ENCODE data around the gene LYPD6B. TPM values are rescaled to one million over a fixed set of nuclear protein-coding genes. Genes with fewer than 3 reads are reported as not detected.

LYPD6B gene
- polyA plus RNA-seq, 3 donors = not detected

DNA sequence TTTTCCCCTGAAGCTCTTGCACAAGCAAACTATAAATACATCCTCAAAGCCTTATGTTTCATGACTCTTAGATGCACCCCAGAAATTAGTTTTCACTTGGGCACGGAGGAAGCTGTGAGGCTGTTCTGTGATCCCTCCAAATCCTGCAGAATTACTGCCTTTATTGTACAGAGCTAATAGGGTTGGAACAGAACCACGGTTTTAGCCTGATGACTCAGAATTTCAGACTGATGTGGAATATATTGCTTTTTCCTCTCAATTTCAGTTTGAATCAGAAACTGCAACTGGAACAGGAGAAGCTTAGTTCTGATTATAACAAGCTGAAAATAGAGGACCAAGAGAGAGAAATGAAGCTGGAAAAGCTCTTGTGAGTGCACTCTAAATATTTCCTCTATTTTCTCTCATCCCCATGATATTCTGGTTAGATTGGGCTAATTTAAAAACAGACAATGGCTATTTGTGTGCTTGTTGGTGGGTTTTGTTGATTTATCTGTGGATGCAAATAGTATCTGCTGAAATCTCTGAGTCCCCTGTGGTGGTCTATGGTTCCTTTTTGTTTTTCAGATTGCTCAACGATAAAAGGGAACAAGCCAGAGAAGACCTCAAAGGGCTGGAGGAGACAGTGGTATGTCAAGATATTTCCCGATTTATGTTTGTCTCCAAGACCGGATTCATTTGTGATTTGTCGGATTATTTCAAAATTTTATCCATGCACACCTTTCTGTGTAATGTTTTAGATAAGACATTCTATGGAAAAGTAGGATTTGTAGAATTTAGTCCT is 38.2 kb upstream of the LYPD6B start:
- Mint-ChIP-seq H3K4me1 (peaks cover 5% of the 10 kb centered on the region), H3K9me3 (no peaks in the 10 kb centered on the region), H3K27ac (no peak overlapping the region), H3K27me3 (ENCODE audit: low read depth in 3 of 3) (peaks cover 1 to 17% (median 4%) of the 10 kb centered on the region in 3 donors), H3K4me3 (no peak overlapping the region), H3K36me3 (no peaks in the 10 kb centered on the region)
- WGBS (ENCODE audit: insufficient coverage) = 17% methylated on average over 1 of the region's 6 CpGs
- intact Hi-C loops (cut with micrococcal nuclease) = no loop called here
- H4K20me1 ChIP-seq (ENCODE audit: insufficient read depth, low read length) = no peaks in the 10 kb centered on the region
- no peak overlapping the region for H3K27ac ChIP-seq (ENCODE audit: low read depth in 1 of 2, low read length in 2 of 2)
- no peak overlapping the region for H3K4me3 ChIP-seq (replicated peaks in 1 of 3; ENCODE audit: low read depth in 2 of 3, low read length in 3 of 3)
- H2AFZ ChIP-seq (ENCODE audit: insufficient read depth, low read depth, low read length, poor library complexity, severe bottlenecking) = no peak overlapping the region
- H3K4me2 ChIP-seq (replicated peaks; ENCODE audit: extremely low read depth, low read length, poor library complexity, severe bottlenecking) = no peak overlapping the region
- no peaks in the 10 kb centered on the region for H3K4me1 ChIP-seq (ENCODE audit: control insufficient read depth in 1 of 2, insufficient read depth in 2 of 2, low read length in 2 of 2)
- no peak for DNase-seq
- no peaks in the 10 kb centered on the region for H3K9me3 ChIP-seq (replicated peaks in 1 of 2; ENCODE audit: control insufficient read depth in 1 of 2, insufficient read depth in 1 of 2, low read length in 2 of 2)
- no peaks in the 10 kb centered on the region for H3K79me2 ChIP-seq (ENCODE audit: insufficient read depth, low read length)
- no peak overlapping the region for H3K9ac ChIP-seq (ENCODE audit: insufficient read depth, low read length, poor library complexity, severe bottlenecking)
- H3K36me3 ChIP-seq (replicated peaks in 1 of 2; ENCODE audit: control insufficient read depth in 1 of 2, insufficient read depth in 2 of 2, low read length in 2 of 2) = no peaks in the 10 kb centered on the region
- no peaks in the 10 kb centered on the region for H3K27me3 ChIP-seq (ENCODE audit: control insufficient read depth in 2 of 2, insufficient read depth in 2 of 2, low read length in 2 of 2)
- TF ChIP-seq, protein P1, sequence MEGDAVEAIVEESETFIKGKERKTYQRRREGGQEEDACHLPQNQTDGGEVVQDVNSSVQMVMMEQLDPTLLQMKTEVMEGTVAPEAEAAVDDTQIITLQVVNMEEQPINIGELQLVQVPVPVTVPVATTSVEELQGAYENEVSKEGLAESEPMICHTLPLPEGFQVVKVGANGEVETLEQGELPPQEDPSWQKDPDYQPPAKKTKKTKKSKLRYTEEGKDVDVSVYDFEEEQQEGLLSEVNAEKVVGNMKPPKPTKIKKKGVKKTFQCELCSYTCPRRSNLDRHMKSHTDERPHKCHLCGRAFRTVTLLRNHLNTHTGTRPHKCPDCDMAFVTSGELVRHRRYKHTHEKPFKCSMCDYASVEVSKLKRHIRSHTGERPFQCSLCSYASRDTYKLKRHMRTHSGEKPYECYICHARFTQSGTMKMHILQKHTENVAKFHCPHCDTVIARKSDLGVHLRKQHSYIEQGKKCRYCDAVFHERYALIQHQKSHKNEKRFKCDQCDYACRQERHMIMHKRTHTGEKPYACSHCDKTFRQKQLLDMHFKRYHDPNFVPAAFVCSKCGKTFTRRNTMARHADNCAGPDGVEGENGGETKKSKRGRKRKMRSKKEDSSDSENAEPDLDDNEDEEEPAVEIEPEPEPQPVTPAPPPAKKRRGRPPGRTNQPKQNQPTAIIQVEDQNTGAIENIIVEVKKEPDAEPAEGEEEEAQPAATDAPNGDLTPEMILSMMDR (IDR thresholded peaks at IDR 0.05) = no peak

DNA sequence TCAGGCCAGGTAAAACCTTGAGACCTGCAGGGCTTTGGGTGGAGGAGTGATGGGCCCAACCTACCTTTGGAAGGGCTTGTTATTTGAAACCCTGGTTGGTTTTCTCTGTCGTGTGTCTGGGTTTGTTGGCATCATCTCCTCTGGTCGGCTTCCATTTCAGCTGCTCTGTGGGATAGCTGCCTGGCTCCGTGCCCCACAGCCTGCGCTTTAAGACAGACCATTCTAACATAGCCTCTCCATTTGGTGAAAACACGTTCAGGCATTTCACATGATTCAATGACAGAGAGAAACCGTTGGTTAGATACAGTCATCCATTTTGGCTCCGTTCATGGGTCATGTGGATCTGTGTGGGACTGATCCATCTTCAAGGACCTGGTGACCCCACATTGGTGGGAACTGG is 37.0 kb upstream of the LYPD6B start:
- Histone ChIP-seq H3K4me2 (replicated peaks; ENCODE audit: extremely low read depth, low read length, poor library complexity, severe bottlenecking) (no peak overlapping the region), H3K79me2 (ENCODE audit: insufficient read depth, low read length) (no peaks in the 10 kb centered on the region), H2AFZ (ENCODE audit: insufficient read depth, low read depth, low read length, poor library complexity, severe bottlenecking) (no peak overlapping the region), H3K4me3 (replicated peaks in 1 of 3; ENCODE audit: low read depth in 2 of 3, low read length in 3 of 3) (no peak overlapping the region), H3K4me1 (ENCODE audit: control insufficient read depth in 1 of 2, insufficient read depth in 2 of 2, low read length in 2 of 2) (no peaks in the 10 kb centered on the region), H4K20me1 (ENCODE audit: insufficient read depth, low read length) (no peaks in the 10 kb centered on the region), H3K36me3 (replicated peaks in 1 of 2; ENCODE audit: control insufficient read depth in 1 of 2, insufficient read depth in 2 of 2, low read length in 2 of 2) (no peaks in the 10 kb centered on the region), H3K9ac (ENCODE audit: insufficient read depth, low read length, poor library complexity, severe bottlenecking) (no peak overlapping the region), H3K27ac (ENCODE audit: low read depth in 1 of 2, low read length in 2 of 2) (no peak overlapping the region), H3K27me3 (ENCODE audit: control insufficient read depth in 2 of 2, insufficient read depth in 2 of 2, low read length in 2 of 2) (no peaks in the 10 kb centered on the region), H3K9me3 (replicated peaks in 1 of 2; ENCODE audit: control insufficient read depth in 1 of 2, insufficient read depth in 1 of 2, low read length in 2 of 2) (no peaks in the 10 kb centered on the region)
- no peak overlapping the region for H3K4me3 Mint-ChIP-seq
- DNase-seq = no peak
- TF ChIP-seq, protein P1 (IDR thresholded peaks at IDR 0.05) = no peak
- H3K36me3 Mint-ChIP-seq = no peaks in the 10 kb centered on the region
- no peaks in the 10 kb centered on the region for H3K9me3 Mint-ChIP-seq
- H3K4me1 Mint-ChIP-seq = peaks cover 5% of the 10 kb centered on the region
- 89% methylated on average over 5 of the region's 7 CpGs for WGBS (ENCODE audit: insufficient coverage)
- peaks cover 1 to 17% (median 5%) of the 10 kb centered on the region in 3 donors for H3K27me3 Mint-ChIP-seq (ENCODE audit: low read depth in 3 of 3)
- no peak overlapping the region for H3K27ac Mint-ChIP-seq
- intact Hi-C loops (cut with micrococcal nuclease) = no loop called here
